GM23338 (cell line): ENCODE measurements around the gene GPC6.

ENCODE experiments used
- CREB1 ChIP-seq: fragments of 250-450 bp; sonication (Bioruptor Pico); IDR thresholded peaks from 2 replicates; pipeline ENCODE4 v1.5.0; 2020; ENCODE audit warnings: low read depth, mild to moderate bottlenecking, moderate library complexity
- EZH2 ChIP-seq: fragments of 200-600 bp; sonication (generic); IDR thresholded peaks from one replicate; pipeline ENCODE4 v1.8.0; 2017; ENCODE audit warnings: antibody characterized with exemption, mild to moderate bottlenecking, low read depth; ENCODE audit not compliant: unreplicated experiment
- EZH2phosphoT487 ChIP-seq: fragments of 200-600 bp; sonication (generic); IDR thresholded peaks from one replicate; pipeline ENCODE4 v1.8.1; 2018; ENCODE audit warnings: antibody characterized with exemption; ENCODE audit not compliant: unreplicated experiment
- NANOG ChIP-seq: IDR thresholded peaks from 2 replicates; pipeline ENCODE4 v1.6.1; 2016; ENCODE audit warnings: antibody characterized with exemption, borderline replicate concordance
- POLR2AphosphoS5 ChIP-seq: IDR thresholded peaks from 2 replicates; pipeline ENCODE4 v1.6.1; 2016; ENCODE audit warnings: antibody characterized with exemption, low read depth
- STAT1 ChIP-seq: IDR thresholded peaks from one replicate; pipeline ENCODE4 v1.6.1; 2016; ENCODE audit warnings: antibody characterized with exemption; ENCODE audit not compliant: unreplicated experiment
- ZNF114 ChIP-seq: fragments of 250-450 bp; sonication (Bioruptor Pico); IDR thresholded peaks from 2 replicates; pipeline ENCODE4 v1.5.0; 2020; ENCODE audit warnings: mild to moderate bottlenecking, moderate library complexity
- ZNF331 ChIP-seq: fragments of 250-450 bp; sonication (Bioruptor Pico); IDR thresholded peaks from 2 replicates; pipeline ENCODE4 v1.5.0; 2020; ENCODE audit warnings: low read depth, mild to moderate bottlenecking, moderate library complexity
- TF ChIP-seq, protein P1 (sequence below), 2 experiments: fragments of 200-600 bp in 1 of 2; sonication (generic) in 1 of 2; conservative IDR thresholded peaks; 2 replicates each; pipeline versions ENCODE4 v1.5.1 to v1.6.1; 2016 to 2017; ENCODE audit warnings: antibody characterized with exemption in 2 of 2, low read depth in 2 of 2, mild to moderate bottlenecking in 2 of 2, moderate library complexity in 1 of 2
- TF ChIP-seq, protein P2 (sequence below): IDR thresholded peaks from 2 replicates; pipeline ENCODE4 v1.6.1; 2016; ENCODE audit warnings: antibody characterized with exemption
- TF ChIP-seq, protein P3 (sequence below): IDR thresholded peaks from one replicate; pipeline ENCODE4 v1.6.1; 2018; ENCODE audit warnings: antibody characterized with exemption; ENCODE audit not compliant: unreplicated experiment
- TF ChIP-seq, protein P4 (sequence below): fragments of 250-450 bp; sonication (Bioruptor Pico); IDR thresholded peaks from 2 replicates; pipeline ENCODE4 v1.5.0; 2020; ENCODE audit warnings: mild to moderate bottlenecking, moderate library complexity

DNA sequence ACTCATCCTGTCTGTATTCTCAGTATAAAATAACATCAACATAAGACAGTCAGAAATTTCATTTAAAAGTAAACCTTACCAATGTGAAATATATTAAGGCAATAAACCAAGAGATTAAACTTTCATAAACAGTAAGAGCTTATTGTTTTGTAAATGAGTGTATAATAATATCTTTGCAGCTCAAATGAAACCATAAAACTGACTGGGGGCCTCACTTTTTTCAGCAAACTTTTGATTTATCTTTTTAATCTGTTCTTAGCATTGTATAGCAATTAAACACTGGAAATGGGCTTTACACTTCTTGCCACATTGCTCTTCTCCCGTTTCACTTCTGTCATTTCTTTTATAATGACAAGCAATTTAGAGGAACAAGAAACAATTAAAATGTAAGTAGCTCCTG lies 580.3 kb downstream of the GPC6 start:
- TF ChIP-seq, protein P1, sequence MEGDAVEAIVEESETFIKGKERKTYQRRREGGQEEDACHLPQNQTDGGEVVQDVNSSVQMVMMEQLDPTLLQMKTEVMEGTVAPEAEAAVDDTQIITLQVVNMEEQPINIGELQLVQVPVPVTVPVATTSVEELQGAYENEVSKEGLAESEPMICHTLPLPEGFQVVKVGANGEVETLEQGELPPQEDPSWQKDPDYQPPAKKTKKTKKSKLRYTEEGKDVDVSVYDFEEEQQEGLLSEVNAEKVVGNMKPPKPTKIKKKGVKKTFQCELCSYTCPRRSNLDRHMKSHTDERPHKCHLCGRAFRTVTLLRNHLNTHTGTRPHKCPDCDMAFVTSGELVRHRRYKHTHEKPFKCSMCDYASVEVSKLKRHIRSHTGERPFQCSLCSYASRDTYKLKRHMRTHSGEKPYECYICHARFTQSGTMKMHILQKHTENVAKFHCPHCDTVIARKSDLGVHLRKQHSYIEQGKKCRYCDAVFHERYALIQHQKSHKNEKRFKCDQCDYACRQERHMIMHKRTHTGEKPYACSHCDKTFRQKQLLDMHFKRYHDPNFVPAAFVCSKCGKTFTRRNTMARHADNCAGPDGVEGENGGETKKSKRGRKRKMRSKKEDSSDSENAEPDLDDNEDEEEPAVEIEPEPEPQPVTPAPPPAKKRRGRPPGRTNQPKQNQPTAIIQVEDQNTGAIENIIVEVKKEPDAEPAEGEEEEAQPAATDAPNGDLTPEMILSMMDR (conservative IDR thresholded peaks at IDR 0.05; ENCODE audit: low read depth in 2 of 2): no peak
- TF ChIP-seq, protein P2, sequence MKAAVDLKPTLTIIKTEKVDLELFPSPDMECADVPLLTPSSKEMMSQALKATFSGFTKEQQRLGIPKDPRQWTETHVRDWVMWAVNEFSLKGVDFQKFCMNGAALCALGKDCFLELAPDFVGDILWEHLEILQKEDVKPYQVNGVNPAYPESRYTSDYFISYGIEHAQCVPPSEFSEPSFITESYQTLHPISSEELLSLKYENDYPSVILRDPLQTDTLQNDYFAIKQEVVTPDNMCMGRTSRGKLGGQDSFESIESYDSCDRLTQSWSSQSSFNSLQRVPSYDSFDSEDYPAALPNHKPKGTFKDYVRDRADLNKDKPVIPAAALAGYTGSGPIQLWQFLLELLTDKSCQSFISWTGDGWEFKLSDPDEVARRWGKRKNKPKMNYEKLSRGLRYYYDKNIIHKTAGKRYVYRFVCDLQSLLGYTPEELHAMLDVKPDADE: no peak
- no peak for TF ChIP-seq EZH2
- no peak for TF ChIP-seq POLR2AphosphoS5
- TF ChIP-seq CREB1 (CRISPR knock-in tag): no peak
- TF ChIP-seq, protein P3, sequence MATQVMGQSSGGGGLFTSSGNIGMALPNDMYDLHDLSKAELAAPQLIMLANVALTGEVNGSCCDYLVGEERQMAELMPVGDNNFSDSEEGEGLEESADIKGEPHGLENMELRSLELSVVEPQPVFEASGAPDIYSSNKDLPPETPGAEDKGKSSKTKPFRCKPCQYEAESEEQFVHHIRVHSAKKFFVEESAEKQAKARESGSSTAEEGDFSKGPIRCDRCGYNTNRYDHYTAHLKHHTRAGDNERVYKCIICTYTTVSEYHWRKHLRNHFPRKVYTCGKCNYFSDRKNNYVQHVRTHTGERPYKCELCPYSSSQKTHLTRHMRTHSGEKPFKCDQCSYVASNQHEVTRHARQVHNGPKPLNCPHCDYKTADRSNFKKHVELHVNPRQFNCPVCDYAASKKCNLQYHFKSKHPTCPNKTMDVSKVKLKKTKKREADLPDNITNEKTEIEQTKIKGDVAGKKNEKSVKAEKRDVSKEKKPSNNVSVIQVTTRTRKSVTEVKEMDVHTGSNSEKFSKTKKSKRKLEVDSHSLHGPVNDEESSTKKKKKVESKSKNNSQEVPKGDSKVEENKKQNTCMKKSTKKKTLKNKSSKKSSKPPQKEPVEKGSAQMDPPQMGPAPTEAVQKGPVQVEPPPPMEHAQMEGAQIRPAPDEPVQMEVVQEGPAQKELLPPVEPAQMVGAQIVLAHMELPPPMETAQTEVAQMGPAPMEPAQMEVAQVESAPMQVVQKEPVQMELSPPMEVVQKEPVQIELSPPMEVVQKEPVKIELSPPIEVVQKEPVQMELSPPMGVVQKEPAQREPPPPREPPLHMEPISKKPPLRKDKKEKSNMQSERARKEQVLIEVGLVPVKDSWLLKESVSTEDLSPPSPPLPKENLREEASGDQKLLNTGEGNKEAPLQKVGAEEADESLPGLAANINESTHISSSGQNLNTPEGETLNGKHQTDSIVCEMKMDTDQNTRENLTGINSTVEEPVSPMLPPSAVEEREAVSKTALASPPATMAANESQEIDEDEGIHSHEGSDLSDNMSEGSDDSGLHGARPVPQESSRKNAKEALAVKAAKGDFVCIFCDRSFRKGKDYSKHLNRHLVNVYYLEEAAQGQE: no peak
- TF ChIP-seq ZNF114 (CRISPR knock-in tag): no peak
- TF ChIP-seq EZH2phosphoT487: no peak
- no peak for TF ChIP-seq STAT1
- TF ChIP-seq, protein P4, sequence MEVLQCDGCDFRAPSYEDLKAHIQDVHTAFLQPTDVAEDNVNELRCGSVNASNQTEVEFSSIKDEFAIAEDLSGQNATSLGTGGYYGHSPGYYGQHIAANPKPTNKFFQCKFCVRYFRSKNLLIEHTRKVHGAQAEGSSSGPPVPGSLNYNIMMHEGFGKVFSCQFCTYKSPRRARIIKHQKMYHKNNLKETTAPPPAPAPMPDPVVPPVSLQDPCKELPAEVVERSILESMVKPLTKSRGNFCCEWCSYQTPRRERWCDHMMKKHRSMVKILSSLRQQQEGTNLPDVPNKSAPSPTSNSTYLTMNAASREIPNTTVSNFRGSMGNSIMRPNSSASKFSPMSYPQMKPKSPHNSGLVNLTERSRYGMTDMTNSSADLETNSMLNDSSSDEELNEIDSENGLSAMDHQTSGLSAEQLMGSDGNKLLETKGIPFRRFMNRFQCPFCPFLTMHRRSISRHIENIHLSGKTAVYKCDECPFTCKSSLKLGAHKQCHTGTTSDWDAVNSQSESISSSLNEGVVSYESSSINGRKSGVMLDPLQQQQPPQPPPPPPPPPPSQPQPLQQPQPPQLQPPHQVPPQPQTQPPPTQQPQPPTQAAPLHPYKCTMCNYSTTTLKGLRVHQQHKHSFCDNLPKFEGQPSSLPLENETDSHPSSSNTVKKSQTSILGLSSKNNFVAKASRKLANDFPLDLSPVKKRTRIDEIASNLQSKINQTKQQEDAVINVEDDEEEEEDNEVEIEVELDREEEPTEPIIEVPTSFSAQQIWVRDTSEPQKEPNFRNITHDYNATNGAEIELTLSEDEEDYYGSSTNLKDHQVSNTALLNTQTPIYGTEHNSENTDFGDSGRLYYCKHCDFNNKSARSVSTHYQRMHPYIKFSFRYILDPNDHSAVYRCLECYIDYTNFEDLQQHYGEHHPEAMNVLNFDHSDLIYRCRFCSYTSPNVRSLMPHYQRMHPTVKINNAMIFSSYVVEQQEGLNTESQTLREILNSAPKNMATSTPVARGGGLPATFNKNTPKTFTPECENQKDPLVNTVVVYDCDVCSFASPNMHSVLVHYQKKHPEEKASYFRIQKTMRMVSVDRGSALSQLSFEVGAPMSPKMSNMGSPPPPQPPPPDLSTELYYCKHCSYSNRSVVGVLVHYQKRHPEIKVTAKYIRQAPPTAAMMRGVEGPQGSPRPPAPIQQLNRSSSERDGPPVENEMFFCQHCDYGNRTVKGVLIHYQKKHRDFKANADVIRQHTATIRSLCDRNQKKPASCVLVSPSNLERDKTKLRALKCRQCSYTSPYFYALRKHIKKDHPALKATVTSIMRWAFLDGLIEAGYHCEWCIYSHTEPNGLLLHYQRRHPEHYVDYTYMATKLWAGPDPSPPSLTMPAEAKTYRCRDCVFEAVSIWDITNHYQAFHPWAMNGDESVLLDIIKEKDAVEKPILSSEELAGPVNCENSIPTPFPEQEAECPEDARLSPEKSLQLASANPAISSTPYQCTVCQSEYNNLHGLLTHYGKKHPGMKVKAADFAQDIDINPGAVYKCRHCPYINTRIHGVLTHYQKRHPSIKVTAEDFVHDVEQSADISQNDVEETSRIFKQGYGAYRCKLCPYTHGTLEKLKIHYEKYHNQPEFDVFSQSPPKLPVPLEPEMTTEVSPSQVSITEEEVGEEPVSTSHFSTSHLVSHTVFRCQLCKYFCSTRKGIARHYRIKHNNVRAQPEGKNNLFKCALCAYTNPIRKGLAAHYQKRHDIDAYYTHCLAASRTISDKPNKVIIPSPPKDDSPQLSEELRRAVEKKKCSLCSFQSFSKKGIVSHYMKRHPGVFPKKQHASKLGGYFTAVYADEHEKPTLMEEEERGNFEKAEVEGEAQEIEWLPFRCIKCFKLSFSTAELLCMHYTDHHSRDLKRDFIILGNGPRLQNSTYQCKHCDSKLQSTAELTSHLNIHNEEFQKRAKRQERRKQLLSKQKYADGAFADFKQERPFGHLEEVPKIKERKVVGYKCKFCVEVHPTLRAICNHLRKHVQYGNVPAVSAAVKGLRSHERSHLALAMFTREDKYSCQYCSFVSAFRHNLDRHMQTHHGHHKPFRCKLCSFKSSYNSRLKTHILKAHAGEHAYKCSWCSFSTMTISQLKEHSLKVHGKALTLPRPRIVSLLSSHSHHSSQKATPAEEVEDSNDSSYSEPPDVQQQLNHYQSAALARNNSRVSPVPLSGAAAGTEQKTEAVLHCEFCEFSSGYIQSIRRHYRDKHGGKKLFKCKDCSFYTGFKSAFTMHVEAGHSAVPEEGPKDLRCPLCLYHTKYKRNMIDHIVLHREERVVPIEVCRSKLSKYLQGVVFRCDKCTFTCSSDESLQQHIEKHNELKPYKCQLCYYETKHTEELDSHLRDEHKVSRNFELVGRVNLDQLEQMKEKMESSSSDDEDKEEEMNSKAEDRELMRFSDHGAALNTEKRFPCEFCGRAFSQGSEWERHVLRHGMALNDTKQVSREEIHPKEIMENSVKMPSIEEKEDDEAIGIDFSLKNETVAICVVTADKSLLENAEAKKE (CRISPR knock-in tag): no peak
- peak; percentile 69; the same call in 1 of the 2 replicates for TF ChIP-seq NANOG
- no peak for TF ChIP-seq ZNF331 (CRISPR knock-in tag)
